ENCODE measurements around the gene DTNBP1.

Gene DTNBP1

DNA sequence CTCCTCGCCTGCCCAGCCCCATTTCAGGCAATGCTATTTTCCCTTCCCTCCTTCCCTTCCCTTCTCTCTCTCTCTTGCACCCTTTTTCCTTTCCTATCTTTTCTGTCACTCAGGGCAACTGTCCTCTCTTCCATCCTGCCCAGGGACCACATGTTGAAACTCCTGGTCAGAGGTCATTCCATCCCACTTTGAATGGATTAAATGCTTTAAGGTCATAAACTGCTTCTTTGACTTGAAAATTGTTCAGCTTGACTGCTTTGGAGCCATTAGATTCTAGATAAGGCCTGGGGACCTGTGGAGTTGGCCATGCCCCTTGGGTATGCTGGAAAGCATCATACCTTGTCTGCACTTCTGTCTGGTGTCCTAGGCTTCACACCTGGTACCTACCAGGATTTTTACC, 106.1 kb downstream of the DTNBP1 start:
- H3K4me3 ChIP-seq (ENCODE audit: low read depth, low read length) = no peak overlapping the region
- TF ChIP-seq, protein P1, sequence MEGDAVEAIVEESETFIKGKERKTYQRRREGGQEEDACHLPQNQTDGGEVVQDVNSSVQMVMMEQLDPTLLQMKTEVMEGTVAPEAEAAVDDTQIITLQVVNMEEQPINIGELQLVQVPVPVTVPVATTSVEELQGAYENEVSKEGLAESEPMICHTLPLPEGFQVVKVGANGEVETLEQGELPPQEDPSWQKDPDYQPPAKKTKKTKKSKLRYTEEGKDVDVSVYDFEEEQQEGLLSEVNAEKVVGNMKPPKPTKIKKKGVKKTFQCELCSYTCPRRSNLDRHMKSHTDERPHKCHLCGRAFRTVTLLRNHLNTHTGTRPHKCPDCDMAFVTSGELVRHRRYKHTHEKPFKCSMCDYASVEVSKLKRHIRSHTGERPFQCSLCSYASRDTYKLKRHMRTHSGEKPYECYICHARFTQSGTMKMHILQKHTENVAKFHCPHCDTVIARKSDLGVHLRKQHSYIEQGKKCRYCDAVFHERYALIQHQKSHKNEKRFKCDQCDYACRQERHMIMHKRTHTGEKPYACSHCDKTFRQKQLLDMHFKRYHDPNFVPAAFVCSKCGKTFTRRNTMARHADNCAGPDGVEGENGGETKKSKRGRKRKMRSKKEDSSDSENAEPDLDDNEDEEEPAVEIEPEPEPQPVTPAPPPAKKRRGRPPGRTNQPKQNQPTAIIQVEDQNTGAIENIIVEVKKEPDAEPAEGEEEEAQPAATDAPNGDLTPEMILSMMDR (IDR thresholded peaks at IDR 0.05; ENCODE audit: low read depth, low read length, missing control alignments) = no peak
- no peak for DNase-seq (ENCODE audit: low read depth)

DNA sequence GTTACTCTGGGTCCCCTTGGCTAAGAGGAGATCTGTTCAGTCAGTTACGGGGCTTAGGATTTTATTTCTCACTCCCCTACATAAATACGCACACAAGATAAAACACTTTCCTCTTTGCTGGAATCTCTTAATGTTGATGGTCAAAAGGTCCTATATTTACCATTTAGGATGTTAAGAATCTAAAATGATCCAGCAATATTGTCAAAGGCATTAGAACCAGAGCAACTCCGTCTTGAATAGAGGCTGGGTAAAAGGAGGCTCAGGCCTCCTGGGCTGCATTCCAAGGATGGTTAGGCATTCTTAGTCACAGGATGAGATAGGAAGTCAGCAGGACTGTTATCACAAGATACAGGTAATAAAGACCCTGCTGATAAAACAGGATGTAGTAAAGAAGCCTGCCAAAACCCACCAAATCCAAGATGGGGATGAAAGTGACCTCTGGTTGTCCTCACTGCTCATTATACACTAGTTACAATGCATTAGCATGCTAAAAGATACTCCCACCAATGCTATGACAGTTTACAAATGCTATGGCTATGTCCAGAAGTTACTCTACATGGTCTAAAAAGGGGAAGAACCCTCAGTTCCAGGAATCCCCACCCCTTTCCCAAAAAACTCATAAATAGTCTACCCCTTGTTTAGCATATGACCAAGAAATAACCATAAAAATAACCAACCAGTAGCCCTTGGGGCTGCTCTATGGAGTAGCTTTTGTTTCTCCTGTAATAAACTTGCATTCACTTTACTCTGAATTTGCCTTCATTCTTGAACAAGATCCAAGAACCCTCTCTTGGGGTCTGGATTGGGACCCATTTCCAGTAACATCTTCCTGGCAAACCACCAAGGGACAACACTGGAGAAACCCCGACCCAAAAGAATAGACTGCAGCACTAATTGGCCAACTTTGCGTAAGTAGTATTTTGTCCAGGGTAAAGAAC, 107.5 kb downstream of the DTNBP1 start:
- TF ChIP-seq, protein P1 (IDR thresholded peaks at IDR 0.05; ENCODE audit: low read depth, low read length, missing control alignments) = no peak
- no peak overlapping the region for H3K4me3 ChIP-seq (ENCODE audit: low read depth, low read length)
- no peak for DNase-seq (ENCODE audit: low read depth)

DNA sequence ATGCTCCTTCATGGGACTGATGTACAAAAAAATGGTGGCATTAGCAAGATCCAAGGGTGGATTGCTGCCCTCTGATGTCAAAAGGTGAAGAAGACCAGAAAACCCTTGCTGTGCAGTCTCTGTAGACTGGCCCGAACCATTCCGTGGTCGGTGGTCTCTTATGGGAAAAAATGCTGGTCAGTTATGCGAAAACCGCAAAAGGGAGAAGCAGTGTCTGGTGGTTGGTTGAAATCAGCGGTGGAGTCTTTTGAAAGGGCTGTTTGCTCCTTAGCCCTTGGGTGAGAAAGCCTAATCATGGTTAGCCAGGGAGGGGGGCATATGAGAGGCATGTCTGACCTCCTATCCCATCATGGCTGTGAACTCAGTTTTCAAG, 108.1 kb downstream of the DTNBP1 start:
- TF ChIP-seq, protein P1 (IDR thresholded peaks at IDR 0.05; ENCODE audit: low read depth, low read length, missing control alignments) = no peak
- DNase-seq (ENCODE audit: low read depth) = no peak
- no peak overlapping the region for H3K4me3 ChIP-seq (ENCODE audit: low read depth, low read length)

DNA sequence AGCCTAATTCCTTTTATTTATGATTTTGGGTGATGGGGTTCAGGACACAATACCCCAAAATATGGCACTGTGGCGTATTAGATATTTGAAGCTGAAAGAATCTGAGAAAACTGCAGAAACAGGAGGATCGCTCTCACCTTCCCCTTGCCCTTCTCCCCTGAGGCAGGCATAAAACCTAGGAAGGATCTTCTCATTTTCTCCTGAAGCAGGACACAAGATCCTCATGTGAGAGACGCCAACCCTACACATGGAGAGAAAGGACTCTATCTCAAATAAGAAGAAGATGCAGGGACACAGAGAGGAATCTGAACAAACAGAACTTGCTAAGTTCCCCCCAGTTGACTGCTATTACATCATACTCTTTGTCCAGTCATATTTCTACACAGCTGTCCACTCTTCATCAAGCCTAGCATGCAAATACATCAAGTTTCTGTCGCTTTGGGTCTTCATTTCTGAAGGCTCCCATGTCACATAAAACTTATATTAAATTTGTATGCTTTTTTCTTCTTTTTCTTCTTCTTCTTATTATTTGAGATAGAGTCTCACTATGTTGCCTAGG, 109.0 kb downstream of the DTNBP1 start:
- TF ChIP-seq, protein P1 (IDR thresholded peaks at IDR 0.05; ENCODE audit: low read depth, low read length, missing control alignments) = no peak
- no peak overlapping the region for H3K4me3 ChIP-seq (ENCODE audit: low read depth, low read length)
- DNase-seq (ENCODE audit: low read depth) = no peak

DNA sequence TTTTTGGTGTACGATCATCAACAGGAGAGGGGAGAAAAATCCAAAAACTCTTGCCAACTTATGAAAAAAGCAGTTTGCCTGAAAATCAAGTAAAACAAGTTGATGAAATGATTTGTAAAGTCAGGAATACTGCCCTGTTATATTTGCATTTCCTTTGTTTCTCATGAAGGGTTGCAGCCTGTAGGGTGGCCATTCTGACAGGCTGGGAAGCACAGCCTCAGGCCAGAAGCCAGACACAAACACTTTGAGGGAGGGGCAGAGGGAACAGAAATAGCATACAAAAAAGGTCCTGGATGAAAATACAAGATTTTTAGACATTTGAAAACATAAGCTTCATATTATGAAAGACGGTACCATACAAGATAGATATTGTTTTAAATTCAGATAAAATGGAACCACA, 109.8 kb downstream of the DTNBP1 start:
- H3K4me3 ChIP-seq (ENCODE audit: low read depth, low read length) = no peak overlapping the region
- DNase-seq (ENCODE audit: low read depth) = no peak
- TF ChIP-seq, protein P1 (IDR thresholded peaks at IDR 0.05; ENCODE audit: low read depth, low read length, missing control alignments) = no peak

DNA sequence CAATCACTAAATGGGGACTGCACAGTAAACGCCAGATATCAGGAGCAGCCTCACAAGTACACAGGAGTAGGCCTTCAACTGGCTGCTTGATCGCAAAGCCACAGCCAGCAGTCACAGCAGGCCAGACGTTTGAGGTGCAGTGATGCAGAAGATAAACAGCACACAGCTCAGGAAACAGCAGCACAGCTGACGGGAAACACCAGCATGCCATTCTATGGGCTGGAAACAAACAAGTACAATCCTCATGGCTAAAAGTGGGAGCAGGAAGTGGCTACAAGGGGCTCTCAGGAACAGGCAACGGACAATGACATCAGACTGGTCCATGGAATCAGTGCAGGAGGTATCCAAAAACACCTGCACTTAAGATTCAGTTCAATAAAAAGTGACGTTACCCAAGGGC, 111.0 kb downstream of the DTNBP1 start:
- TF ChIP-seq, protein P1 (IDR thresholded peaks at IDR 0.05; ENCODE audit: low read depth, low read length, missing control alignments) = no peak
- H3K4me3 ChIP-seq (ENCODE audit: low read depth, low read length) = no peak overlapping the region
- DNase-seq (ENCODE audit: low read depth) = no peak

Data from GM12864 (cell line).